HG03196 (cell line): Measurements from ENCODE around the gene KDM5A.
"Not testable (repeated sequence)": the region's sequence is repeated elsewhere in the genome, so short reads cannot be mapped to it uniquely, and the experiment has no call there.

Experiments used
- ATAC-seq: cut with Tn5 transposase; IDR thresholded peaks from one replicate; pipeline ENCODE4 v1.9.1; 2021; ENCODE audit not compliant: unreplicated experiment

KDM5A gene

GRCh38 chr12:334125-334524 lies 55.0 kb downstream of the KDM5A start:
- ATAC-seq: no peak

- ATAC-seq: no peak
Observed at GRCh38 chr12:332581-333205, 56.4 kb downstream of the KDM5A start.

- no peak for ATAC-seq
Observed at GRCh38 chr12:331287-331686, 57.8 kb downstream of the KDM5A start.

GRCh38 chr12:325906-326305 lies 63.2 kb downstream of the KDM5A start:
- ATAC-seq: no peak

GRCh38 chr12:323507-323906 lies 65.6 kb downstream of the KDM5A start:
- ATAC-seq: no peak

GRCh38 chr12:321606-322326 lies 67.4 kb downstream of the KDM5A start:
- no peak for ATAC-seq

- ATAC-seq: no peak
Observed at GRCh38 chr12:318759-319515, 70.2 kb downstream of the KDM5A start.

- no peak for ATAC-seq
Observed at GRCh38 chr12:308511-308910, 80.6 kb downstream of the KDM5A start.

- ATAC-seq: no peak
Observed at GRCh38 chr12:307406-307805, 81.7 kb downstream of the KDM5A start.

- ATAC-seq: no peak
Observed at GRCh38 chr12:304805-305204, 84.3 kb downstream of the KDM5A start.

GRCh38 chr12:302766-303165 lies 86.4 kb downstream of the KDM5A start:
- not testable (repeated sequence) for ATAC-seq

- ATAC-seq: not testable (repeated sequence)
Observed at GRCh38 chr12:300166-300565, 89.0 kb downstream of the KDM5A start.

- ATAC-seq: not testable (repeated sequence)
Observed at GRCh38 chr12:299511-299910, 89.6 kb downstream of the KDM5A start.

GRCh38 chr12:298059-298458 lies 91.1 kb downstream of the KDM5A start:
- ATAC-seq: not testable (repeated sequence)

- no peak for ATAC-seq
Observed at GRCh38 chr12:295132-295531, 94.0 kb downstream of the KDM5A start.

- no peak for ATAC-seq
Observed at GRCh38 chr12:293199-293598, 95.9 kb downstream of the KDM5A start.

- ATAC-seq: no peak
Observed at GRCh38 chr12:292186-292585, 96.9 kb downstream of the KDM5A start.

- ATAC-seq: no peak
Observed at GRCh38 chr12:291153-291723, 97.9 kb downstream of the KDM5A start.

- ATAC-seq: no peak
Observed at GRCh38 chr12:288687-289086, 100.4 kb downstream of the KDM5A start.

GRCh38 chr12:286531-287300 lies 102.4 kb downstream of the KDM5A start:
- no peak for ATAC-seq

- ATAC-seq: no peak
Observed at GRCh38 chr12:278046-278445, 111.1 kb downstream of the KDM5A start.
